HG02763 (cell line): ENCODE measurements around the gene GAL3ST2.
"Not testable (repeated sequence)": the region's sequence is repeated elsewhere in the genome, so short reads cannot be mapped to it uniquely, and the experiment has no call there.

Experiments used
- ATAC-seq: cut with Tn5 transposase; IDR thresholded peaks from one replicate; pipeline ENCODE4 v1.9.1; 2021; ENCODE audit warnings: mild to moderate bottlenecking, moderate library complexity; ENCODE audit not compliant: unreplicated experiment

The GAL3ST2 gene

DNA sequence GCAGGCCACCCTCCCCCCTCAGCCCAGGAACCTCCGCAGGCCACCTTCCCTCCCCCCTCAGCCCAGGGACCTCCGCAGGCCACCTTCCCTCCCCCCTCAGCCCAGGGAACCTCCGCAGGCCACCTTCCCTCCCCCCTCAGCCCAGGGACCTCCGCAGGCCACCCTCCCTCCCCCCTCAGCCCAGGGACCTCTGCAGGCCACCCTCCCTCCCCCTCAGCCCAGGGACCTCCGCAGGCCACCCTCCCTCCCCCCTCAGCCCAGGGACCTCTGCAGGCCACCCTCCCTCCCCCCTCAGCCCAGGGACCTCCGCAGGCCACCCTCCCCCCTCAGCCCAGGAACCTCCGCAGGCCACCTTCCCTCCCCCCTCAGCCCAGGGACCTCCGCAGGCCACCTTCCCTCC, 29.6 kb downstream of the GAL3ST2 start:
- ATAC-seq = not testable (repeated sequence)

GRCh38 chr2:241808051-241808720, 31.6 kb downstream of the GAL3ST2 start:
- ATAC-seq = no peak

DNA sequence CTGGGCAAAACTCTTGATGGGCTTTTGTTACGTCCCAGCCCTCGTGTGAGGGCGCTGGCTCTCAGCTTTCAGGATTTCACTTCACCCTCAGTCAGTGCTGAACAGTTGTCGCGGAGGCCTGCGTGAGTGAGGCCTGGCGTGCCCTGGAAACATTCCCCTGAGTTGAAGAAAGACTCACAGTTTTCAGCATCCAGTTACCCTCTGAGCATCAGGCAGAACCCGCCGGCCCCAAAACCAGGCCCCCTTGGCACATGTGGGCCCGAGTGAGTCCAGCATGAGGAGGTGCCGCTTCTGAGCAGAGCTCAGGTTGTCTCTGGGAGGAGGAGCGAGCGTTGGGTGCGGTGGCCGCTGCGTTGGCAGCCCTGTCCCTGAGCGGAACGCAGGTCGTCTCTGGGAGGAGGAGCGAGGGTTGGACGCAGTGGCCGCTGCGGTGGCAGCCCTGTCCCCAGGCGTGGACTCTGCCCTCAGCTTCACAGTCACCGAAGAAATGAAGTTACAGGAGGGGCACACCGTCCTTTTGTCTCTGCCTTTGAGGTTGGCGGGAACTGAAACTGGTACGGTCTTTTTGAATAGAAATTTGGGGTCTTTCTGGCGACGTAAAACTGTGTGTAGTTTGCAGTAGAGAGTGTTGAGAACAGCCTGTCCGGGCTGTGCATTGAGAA, 32.2 kb downstream of the GAL3ST2 start, which contains the start of gene NEU4:
Gene NEU4, plus strand, starts transcription at position 473 of the 662 bp plus-strand sequence. CDS start 5,292 bp downstream, outside the sequence.
- no peak for ATAC-seq

DNA sequence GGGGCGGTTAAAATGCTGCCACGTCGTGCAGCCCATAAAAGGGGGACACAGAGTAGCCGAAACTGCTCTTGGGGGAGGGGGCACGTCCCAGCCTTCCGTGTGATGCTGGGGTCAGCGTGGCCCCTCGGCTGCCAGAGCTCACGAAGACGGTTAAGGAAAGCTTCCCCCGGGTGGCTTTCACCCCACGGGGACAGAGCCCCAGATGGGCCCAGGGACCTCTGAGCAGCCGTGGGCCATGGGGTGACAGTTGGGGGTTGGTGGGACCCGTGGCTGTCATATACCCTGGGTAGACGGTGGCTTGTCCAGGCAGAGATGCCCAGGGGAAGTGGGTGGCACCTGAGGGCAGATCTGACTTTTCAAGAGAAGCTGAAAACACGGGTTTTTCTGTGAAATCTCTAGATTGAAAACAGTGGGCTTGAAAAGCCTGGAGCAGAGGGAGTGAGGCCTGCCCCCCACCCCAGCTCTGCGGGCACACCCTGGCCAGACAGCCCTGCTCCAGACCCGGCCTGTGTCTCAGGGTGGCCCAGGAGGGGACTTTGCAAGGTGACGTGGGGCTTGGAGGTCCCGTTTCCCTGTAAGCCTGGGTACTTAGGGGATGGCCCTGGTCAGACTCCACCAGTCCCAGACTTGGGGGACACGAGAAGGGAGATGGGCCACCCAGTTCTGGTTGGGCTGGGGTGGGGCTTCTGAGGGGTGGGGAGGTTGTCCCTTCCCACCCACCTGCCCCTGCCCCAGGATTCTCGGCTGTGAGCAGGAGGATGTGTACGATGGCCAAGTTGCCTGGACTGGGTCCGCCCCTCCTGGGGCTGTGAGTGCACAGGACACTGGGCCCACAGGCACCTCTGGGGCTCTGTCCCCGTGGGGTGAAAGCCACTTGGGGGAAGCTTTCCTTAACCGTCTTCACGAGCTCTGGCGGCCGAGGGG, 33.0 kb downstream of the GAL3ST2 start:
- ATAC-seq = no peak

DNA sequence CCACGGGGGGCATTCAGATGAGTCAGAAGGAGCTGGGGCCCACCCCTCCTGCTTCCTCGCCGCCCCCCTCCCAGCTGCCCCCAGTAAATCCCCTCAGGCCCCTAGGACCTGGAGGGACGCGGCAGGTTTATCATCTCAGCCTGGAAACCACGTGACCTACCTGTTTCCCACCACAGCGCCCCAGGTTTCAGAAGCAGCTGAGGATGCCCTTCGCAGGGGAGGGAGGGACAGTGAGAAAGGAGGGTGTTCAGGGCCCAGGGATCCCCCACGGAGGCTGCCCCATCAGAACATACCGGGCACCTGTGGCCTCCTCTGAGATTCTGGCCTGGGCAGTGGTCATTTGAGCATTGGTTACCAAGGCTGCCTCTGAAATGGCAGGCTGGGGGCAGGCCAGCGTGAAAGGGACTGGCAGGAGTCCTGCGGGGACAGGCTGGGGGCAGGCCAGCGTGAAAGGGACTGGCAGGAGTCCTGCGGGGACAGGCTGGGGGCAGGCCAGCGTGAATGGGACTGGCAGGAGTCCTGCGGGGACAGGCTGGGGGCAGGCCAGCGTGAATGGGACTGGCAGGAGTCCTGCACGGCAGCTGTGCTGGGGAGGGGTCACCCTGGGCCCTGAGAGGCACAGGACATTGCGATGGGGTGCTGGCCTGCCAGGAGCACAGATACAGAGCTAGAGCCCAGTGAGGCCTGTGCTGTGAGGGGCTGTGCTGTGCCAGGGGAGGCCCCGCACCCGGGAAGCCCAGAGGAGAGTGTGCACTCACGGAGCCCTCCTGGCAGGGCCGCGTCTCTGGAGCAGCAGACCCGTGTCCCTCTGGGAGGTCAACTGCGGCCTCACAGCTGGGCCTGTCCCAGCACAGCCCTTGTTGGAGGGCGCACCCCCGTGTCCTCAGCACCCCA, 33.9 kb downstream of the GAL3ST2 start:
- ATAC-seq = no peak

DNA sequence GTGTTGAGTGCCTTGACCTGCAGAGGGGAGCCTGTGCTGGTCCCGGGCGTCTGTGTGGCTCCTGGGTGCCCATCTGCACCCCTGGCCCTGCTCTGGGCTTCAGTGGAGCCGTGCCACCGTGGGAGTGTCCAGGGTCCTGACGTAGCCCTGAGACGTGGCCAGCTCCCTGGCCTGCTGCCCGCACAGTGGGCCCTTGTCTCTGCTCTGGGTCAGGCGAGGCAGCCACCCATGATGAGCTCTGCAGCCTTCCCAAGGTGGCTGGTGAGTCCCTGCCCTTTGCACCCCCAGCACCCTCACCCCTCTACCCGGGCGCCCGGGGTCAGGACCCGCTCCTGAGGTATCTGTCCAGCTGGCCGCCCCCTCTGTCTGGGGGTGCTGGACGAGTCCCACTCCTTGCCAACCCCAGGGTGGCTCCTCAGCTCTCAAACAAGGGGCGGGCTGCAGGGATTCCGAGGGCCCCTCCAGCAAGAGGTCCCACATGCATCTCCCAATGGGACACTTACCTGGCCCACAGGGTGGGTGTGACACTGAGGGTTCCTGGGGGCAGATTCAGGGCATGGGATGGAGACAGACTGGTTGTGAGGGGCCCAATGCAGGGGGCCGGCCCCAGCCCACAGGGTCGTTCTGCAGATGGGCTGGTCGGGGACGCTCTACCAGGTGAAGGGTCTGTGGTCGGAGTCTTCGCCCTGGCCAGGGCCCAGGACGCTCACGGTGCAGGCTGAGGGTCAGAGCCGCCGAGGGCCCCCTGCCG, 34.8 kb downstream of the GAL3ST2 start:
- ATAC-seq = no peak

DNA sequence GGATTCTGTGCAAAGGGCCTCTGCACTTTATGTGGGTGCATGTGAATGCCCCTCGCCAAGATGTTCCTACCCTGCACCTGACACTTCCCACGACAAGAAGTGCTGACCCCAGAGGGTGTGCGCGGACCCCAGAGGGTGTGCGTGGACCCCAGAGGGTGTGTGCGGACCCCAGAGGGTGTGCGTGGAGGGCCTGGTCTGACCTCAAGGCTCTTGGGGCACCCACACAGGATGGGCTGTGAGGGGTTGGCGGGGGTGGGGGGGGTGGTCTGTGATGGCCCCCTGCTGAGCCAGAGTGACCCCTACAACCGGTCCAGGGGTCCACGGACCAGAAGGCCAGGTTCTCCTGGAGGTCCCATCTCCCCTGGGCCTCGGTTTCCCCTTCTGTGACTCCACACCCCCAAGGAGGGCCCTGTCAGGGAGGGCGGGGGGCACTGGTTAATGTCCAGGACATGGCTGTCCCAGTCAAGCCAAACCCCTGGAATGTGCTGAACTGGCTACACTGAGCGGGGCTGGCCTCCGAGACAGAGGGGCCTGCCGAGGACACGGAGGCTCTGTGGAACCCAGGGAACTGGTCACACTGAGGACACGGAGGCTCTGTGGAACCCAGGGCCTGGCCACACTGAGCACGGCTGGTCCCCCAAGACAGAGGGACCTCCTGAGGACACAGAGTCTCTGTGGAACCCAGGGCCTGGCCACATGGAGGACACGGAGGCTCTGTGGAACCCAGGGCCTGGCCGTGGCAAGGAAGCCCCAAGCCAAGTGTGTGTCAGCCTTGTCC, 35.5 kb downstream of the GAL3ST2 start:
- no peak for ATAC-seq

GRCh38 chr2:241812730-241813643, 36.4 kb downstream of the GAL3ST2 start:
- no peak for ATAC-seq

DNA sequence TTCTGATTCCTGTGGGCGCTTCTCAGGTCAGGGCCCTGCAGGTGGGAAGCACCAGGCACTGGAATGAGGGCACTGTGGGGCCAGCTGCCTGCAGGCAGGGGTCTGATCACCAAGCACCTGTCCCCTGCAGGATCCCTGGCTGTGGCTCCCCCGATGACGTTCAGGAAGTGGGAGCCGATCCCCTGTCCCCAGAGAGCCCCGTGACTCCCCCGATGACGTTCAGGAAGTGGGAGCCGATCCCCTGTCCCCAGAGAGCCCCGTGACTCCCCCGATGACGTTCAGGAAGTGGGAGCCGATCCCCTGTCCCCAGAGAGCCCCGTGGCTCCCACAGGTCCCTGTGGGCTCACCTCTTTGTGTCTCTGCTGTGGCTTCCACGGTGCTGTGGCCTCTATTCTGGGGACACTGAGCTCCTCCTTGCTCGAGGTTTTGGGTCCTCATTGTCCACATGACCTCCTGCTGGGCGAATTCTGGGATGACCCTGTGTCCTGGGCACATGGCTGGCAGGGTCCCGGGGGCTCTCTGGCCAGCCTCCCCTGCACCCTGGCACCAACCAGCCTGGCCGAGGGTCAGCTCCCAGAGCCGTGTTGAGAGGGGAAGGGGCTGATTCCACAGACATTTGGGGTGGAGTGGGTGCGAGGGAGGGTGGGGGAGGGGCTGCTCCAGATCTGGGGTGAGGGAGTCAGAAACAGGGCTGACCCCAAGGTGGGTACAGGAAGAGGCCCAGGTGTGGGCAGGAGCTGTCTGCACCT, 37.2 kb downstream of the GAL3ST2 start:
- no peak for ATAC-seq

- ATAC-seq = no peak
Measured at GRCh38 chr2:241814393-241814642, 37.7 kb downstream of the GAL3ST2 start.

- no peak for ATAC-seq
Measured at GRCh38 chr2:241814643-241815476, 38.2 kb downstream of the GAL3ST2 start.

DNA sequence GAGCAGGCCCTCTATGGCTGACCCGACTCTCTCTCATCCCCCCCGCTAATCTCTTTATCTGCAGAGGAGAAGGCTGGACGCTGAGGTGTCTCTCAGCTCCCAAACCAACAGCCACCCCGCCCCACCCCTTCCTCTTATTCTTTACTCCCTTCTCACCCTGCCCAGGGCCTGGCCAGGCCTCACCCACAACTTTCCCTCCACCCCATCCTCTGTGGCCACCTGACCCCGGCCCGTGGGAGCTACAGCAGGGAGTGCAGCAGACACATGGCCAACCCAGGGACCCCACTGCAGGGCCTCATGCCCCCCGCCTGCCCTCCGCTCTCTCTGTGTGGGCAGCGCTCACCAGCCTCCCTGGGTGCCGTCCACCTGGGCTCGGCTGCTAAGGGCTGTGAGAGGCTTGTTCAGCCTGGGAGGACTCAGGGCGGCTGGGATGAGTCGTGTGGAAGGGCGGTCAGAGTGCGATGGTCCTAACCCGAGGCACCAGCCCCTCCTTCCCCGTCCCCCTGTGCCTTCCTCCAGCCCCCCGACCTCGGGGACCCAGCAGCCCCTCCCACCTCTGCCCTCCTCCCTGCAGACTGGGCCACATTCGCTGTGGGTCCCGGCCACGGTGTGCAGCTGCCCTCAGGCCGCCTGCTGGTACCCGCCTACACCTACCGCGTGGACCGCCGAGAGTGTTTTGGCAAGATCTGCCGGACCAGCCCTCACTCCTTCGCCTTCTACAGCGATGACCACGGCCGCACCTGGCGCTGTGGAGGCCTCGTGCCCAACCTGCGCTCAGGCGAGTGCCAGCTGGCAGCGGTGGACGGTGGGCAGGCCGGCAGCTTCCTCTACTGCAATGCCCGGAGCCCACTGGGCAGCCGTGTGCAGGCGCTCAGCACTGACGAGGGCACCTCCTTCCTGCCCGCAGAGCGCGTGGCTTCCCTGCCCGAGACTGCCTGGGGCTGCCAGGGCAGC, 39.1 kb downstream of the GAL3ST2 start:
- no peak for ATAC-seq

- ATAC-seq = no peak
Measured at GRCh38 chr2:241816431-241817121, 40.0 kb downstream of the GAL3ST2 start.

GRCh38 chr2:241817126-241817820, 40.7 kb downstream of the GAL3ST2 start:
- ATAC-seq = no peak
